HG02943 (cell line): ENCODE measurements around the gene RAP1A.
A peak's percentile ranks its signal among the peaks of the same experiment; 100 is the strongest.
"Not testable (repeated sequence)": the region's sequence is repeated elsewhere in the genome, so short reads cannot be mapped to it uniquely, and the experiment has no call there.

ENCODE experiments used
- ATAC-seq: cut with Tn5 transposase; IDR thresholded peaks from one replicate; pipeline ENCODE4 v1.9.1; 2021; ENCODE audit warnings: mild to moderate bottlenecking, low read depth, moderate library complexity; ENCODE audit not compliant: unreplicated experiment

RAP1A gene

DNA sequence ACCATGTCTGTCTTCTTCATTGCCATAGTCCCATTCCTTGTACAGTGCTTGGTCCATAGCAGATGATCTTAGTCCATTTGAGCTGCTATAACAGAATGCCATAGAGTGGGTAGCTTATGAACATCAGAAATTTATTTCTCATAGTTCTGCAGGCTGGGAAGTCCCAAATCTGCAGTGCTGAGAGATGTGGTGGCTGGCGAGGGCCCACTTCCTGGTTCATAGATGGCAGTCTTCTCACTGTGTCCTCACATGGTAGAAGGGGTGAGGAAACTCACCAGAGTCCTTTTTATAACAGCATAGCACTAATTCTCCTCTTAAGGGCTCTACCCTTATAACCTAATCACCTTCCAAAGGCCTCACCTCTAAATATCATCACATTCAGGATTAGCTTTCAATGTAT lies 23.1 kb upstream of the RAP1A start:
- no peak for ATAC-seq

DNA sequence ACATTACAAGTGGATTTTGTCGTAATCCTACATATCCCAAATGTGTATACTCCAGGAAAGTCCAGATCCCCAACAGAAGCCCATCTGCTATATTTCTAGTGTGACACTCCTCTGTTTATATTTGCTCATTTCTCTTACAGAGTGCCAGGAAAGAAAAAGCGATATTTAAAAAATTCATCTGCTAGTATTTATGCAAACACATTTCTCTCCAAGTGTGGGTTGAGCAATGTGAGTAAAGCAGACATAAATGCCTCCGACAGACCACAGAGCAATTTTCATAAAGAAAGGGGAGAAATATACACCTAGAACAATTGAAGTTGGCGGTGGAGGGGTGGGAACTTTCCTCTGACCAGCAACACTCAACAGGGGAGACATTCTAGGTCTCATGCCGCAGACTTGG lies 22.2 kb upstream of the RAP1A start:
- ATAC-seq, result no peak

DNA sequence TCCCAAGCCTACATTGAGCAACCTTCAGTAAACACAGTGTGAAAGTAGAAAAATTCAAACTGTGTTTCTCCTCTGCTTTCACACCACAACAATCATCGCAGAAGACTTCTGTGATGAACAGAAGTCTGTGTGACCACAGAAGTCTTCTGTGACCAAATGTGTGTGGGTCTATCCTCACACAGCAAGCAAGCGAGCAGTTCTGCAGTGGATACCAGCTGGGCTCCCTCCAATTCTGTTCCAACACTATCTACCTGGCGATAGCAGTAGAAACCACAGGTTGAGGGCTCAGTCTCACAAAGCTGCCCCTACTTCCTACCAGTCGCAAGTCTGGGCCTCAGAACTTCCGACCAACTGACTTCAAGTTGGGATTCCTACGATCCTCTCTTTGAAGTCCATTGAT lies 21.0 kb upstream of the RAP1A start:
- no peak for ATAC-seq

DNA sequence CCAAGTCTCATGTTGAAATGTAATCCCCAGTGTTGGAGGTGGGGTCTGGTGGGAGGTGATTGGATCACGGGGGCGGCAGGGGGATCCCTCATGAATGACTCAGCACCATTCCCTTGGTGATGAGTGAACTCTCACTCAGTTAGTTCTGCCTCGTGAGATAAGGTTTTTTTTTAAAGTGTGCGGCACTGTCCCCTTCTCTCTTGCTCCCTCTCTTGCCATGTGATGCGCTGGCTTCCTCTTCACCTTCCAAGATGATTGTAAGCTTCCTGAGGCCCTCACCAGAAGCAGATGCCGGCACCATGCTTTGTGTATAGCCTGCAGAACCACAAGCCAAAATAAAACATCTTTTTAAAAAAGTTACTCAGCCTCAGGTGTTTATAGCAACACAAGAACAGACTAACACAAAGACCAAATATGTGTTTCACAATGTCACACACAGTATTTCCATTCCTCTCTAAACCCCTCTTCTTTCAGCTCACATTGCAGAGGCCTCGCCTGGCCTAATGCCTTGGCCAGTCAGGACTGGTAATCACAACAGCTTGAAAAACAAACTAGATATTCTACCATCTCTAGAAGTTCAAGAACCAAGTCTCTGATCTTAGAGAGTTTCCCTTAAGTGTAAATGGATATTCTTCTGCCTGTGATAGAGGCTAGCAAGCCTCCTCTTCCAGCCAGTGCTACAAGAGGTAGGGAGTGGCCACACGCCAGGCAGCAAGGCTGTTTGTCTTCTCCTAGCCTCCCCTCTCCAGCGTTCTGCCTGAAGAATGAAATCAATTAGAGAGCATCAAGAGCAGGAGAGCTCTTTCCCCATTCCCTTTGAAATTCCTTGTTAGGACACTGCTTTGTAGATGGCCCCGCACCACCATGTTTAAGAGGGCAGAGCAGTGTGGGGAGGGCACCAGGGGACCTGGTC lies 19.6 kb upstream of the RAP1A start:
- ATAC-seq, result no peak

DNA sequence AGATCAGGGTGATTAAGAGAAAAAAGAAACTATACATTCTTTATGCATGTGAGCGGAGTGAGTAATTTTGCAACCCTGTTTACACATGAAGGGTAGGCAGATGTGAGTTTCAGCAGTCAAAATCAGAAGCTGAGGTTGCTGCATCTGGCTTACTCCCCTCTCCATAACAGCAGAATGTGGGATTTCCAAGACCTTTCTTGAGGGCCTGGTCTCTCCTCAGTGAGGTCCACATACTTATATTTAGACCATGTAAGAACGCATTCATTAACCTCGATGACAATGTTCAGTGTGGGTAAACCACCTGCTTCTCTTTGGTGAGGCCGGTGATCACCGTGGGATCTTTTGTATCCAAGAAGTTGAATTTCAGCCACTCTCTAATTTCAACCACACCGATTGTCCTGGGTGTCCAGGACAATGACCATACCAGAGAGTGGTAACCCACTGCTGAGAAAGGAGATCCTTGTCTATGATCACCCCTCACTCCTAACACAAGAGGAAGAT lies 18.7 kb upstream of the RAP1A start:
- ATAC-seq, result no peak

DNA sequence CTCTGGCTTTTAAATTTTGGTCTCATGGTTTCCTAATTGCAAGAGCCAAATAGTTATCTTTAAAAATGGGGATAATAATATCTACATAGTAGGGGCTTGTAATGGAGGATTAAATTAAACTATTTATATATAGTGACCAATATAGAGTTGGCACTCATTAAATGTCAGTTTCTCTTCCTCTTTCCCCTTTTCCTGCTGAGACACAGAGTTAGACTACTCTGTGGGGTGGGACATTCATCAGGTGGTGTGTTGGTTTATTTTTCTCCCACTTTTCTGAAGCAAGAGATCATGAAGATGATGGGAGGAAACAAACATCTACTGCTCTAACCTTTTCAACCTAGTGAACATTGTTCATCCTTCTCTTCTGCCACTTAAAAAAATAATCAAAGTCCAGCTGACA lies 17.3 kb upstream of the RAP1A start:
- no peak for ATAC-seq

DNA sequence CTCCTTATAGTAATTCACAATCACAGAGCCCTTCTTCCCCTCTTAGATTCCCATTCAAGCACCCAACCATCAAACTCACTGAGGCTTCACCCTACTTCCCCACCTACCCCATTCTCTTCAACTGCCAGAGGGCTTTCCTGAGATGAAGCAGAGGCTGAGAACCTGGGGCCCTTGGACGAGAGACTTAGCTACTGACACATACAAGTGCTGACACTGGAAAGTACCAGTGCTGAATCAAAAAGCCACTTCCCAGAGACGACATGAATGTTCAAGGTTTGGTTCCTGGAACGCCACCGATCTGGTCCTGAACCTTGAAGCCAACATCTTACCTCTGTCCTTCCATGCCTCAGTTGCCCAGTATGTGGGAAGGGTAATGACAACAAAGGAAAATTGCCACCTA lies 16.6 kb upstream of the RAP1A start:
- ATAC-seq, result no peak

DNA sequence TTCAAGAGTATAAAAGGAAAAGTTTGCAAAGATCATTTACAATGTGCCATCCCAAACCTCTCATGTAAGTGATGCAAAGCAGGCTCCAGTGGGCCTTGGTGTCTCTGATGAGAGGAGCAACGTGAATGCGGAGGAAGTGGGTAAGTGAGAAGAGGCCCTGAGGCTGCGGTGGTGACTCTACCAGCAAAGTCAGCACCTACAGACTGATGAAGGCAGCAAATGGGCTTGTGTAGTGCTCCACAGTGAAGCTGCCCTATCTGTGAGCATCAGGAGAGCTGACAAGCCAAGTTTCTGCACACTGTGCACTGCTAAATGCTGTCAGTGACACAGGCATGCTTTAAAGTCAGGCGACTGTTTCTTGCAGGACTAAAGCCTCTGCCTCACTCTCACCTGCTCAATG lies 15.6 kb upstream of the RAP1A start:
- no peak for ATAC-seq

DNA sequence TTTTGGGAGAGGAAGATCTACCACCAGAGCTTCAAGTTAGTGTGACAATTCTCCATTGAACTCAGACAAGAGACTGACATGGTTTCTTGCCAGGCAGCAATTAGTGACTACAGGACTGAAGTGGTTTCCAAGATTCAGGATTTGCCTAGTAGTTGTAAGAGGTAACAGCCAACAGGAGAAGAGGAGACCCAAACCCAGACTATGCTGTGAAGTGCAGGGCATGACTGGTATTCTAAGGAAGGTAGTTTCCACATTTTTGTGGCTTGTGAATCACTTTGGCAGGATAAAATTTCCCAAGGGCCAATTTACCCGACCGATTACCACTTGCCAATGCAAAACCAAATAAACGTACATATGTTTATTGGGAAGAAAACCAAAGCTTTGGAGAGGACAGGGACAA lies 14.7 kb upstream of the RAP1A start:
- ATAC-seq, result no peak

DNA sequence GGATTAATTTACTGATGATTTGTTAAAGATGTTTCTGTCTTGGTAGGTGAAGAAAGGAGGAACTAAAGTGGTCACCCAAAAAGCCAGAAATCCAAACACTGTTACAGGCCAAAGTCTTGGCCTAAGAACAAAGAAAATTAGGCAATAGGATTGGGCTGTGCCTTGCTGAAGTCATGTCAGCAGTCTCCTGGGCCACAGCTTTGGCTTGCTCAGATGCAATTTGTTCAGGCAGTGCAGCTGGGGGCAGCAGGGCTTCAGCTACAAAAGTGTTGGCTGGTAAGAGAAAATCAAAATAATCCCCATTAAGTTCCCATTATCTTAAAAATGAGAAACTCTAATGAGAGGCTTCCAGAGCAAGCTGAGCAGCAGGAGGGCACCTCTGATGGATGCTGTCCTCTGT lies 14.0 kb upstream of the RAP1A start:
- ATAC-seq, result no peak

DNA sequence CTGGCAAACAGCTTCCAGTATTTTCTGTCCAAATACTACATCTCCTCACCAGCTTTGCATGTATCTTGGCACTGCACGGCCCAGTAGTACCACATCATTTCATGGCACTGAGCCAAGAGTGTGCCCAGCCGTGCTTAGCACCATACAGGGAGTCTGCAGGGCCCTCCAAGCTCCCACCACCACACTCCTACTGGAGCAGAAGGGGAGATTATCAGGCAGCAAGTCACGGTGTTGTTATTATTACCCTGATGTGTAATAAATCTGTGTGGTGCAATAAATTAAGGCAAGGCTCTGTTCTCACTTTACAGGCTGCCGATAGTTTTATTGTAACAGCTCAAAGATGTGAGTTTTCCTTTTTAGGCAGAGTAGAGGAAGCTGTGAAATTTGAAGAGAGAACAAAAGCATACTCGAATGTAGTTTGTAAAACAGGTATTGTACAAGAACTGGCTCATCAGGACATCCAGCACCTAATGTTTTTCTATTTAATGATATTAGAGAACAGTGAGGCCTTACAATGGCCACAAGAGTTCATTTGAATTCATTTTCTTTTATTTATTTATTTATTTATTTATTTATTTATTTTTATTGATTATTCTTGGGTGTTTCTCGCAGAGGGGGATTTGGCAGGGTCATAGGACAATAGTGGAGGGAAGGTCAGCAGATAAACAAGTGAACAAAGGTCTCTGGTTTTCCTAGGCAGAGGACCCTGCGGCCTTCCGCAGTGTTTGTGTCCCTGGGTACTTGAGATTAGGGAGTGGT lies 13.0 kb upstream of the RAP1A start:
- ATAC-seq, result not testable (repeated sequence)

DNA sequence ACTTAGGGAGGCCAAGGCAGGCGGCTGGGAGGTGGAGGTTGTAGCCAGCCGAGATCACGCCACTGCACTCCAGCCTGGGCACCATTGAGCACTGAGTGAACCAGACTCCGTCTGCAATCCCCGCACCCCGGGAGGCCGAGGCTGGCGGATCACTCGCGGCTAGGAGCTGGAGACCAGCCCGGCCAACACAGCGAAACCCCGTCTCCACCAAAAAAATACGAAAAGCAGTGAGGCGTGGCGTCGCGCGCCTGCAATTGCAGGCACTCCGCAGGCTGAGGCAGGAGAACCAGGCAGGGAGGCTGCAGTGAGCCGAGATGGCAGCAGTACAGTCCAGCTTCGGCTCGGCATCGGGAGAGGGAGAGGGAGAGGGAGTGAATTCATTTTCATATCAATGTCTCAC lies 11.1 kb upstream of the RAP1A start:
- not testable (repeated sequence) for ATAC-seq

DNA sequence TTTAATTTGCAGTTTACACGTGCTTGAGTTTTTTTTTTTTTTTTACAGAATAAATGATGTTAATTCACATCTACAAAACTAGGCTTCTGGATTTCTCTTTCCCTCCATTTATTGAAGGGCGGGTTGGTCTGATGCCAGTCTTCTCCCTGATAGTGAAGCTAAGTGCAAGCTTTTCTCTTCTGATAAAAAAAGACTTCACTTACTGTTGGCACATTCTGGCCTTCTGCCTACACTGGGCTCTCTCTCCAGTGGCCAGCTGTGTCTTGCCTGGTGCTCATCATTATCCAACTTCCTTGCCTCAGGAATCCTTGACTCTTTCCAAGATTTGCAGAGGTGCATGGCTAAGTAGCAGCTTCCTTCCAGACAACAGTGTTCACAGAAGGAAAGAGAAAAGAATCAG lies 7.6 kb upstream of the RAP1A start:
- no peak for ATAC-seq

DNA sequence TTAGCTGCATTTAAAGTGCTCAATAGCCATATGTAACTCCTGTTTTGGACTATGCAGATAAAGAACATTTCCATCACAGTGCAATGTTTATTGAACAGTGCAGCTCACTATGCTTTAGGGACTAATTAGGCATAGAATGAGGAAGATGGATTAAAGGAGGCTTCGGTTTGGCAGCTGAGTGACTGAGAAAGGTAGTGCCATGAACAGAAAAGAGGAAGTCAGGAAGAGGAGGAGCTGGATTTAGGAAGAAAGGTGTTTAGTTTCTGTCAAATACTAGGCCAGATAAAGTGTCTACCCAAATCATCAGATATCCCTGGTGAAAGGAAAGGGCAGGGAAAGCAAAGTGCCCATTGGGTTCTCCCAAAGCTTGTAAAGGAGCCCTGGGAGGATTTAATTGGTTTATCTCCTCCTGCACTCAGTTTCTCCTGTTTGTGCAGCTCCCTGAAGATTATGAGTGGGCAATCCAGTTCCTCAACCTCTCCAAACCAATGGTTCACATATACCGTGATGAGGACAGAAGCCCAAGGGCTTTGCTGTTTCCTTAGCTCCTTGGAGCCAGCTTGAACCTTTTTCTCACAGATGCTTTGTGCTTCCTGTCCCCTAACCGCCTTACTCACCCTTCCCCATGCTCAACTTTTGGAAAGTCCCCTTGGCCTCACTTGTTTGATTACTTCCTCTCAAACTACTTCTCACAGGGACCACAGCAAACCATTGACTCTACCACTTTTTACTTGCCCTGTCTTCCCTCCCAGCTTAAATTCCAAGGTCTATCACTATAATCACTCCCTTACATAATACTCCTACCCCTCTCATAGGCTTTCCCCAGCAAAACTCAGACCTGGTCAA lies 3.5 kb upstream of the RAP1A start:
- no peak for ATAC-seq

DNA sequence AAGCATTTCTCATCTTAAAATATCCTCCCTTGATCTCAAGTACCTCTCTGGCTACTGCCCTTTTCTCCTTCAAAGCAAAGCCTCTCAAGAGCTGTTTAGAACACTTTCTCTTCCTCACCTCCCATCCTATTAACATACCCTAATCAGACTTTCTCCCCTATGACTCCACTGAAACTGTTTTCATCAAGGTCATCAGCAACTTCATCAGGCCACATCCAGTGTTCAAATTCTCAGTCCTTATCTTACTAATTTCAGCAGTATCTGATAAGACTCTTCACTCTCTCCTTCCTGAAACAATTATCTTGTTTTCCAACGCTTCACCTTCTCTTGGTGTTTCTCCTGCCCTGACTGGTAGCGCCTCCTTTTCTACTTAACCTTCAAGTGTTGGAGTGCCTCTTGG lies 1.5 kb upstream of the RAP1A start:
- ATAC-seq, result no peak

DNA sequence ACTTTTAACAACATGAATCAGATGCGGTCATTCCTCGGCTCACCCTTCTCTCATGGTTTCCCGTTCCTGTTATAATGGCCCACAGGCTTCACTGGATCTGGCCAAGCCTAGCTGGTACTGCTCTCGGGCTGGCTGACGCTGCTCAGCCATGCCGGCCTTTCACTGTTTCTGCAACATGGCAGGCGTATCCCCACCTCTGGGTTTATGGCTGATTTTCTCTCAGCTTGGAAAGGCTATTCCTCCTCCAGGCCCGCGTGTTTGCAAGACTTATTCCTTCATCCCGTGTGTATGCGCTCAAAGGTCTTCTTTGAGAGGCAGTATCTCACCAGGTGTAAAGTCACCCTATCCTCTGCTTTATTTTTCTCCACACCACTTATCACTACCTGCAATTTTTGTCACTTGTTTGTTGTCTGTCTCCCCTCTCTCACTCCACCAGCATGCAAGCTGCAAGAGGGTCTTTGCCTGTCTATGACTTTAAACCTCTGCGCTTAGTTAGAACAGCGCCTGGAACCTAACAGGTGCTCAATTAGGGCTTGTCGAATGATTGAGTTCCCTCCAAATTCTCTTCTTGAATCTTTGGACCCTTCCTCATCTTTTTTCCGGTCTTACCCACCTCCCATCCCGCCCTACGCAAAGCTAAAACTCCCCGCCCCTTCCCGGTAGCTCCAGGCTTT lies 491 bp upstream of the RAP1A start:
- peak; percentile 8 for ATAC-seq

DNA sequence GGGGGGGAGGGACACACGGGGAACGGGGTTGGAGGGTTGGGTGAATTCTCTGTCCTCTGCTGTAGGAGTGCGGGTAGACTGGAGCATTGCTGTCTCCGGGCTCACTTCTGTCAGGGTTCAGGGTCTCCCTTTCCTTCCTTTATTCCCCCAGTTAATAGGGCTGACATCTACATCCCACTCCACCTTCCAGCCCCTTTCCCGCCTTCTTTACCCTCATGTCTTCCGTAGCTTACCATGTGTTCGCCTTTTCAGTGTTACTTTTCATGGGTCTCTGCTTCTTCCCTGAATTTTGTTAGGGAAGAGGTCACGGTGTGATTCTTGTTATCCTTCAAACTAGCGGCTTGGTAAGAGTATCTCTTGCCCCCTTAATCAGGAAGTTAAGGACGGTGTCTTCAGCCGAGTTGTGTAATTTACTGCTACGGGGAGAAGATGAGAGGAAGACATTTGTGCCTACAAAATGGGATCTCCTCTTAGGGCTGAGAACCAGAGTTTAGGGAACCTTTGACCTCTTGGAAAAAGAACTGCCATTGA lies 917 bp downstream of the RAP1A start:
- no peak for ATAC-seq

DNA sequence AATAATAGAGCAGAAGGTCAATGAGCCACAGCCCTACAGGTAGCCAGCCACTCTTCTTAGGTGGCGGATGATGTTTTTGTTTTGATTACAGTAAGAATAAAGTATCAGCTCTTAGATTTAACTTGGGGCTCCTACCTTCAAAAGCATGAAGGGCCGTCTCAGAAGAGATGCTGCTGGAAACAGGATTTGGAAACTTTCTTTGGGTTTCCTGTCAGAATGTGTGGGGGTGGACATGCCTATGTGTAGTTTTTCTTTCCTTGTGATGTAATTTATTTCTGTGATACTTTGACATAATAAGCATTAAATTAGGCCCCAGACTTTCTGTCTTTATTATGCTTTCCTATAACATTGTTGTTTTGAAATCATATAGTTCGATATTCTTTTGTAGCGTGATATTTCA lies 1.5 kb downstream of the RAP1A start:
- ATAC-seq, result no peak

DNA sequence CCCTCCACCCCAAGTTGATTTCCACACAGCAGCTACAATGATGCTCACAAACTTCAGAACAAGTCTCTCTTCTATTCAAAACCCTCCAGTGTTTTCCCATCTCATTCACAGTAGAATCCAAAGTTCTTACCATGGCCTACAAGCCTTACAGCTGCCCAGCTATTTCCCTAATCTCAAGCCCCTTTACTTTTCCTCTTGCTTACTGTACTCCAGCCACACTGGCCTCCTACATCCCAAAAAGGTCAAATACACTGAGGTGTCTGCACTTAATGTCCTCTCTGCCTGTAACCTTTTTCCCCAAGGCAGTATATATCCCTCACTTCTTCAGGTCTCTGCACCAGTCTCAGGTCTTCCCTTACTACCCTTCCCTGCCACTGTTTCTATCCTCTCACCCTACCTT lies 2.6 kb downstream of the RAP1A start:
- ATAC-seq, result no peak

DNA sequence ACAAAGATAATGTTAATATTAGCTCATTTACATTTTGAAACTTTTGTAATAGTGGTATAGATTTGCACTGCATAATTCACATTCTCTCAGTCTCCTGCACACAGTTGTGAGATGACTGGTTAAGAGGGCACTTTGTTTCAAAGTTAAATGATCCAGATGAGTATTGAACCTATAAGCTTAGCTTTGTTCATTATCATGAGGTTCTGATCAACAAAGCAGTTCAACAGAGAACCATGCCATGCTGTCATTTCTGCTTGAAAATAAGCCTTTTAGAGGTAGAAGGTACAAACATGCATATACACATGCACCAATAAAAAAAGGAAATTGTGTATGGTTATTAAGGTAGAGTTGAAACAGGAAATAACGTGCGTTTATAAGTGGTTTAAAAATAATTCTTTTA lies 4.8 kb downstream of the RAP1A start:
- no peak for ATAC-seq
